IMR-90 (cell line): Measurements from ENCODE around the gene CFAP221. TPM values are rescaled to one million over a fixed set of nuclear protein-coding genes. Genes with fewer than 3 reads are reported as not detected.

ENCODE experiments used
- ATAC-seq: fragments of 200-7000 bp; cut with Tn5 transposase; 2 replicates; pipeline ENCODE4 v1.9.1; 2020; ENCODE audit warnings: low read depth, mild to moderate bottlenecking, moderate library complexity
- BruUV-seq: library from RNA; stranded (reverse); fragments of 400-500 nt; replicated peaks from 2 replicates; lab custom pipeline; 2021; lab: Mats Ljungman, UMichigan
- CTCF ChIA-PET: fragments of 300-600 bp; formaldehyde crosslinking; extraction: SDS; loops from one replicate; lab custom pipeline; 2021; ENCODE audit warnings: antibody characterized with exemption; lab: Yijun Ruan, JAX
- POLR2A ChIA-PET: fragments of 300-600 bp; sonication (Branson Sonifier 250); formaldehyde crosslinking; loops from one replicate; lab custom pipeline; 2022; ENCODE audit warnings: antibody characterized with exemption; ENCODE audit not compliant: unreplicated experiment; lab: Charles Lee
- DNase-seq: peaks from one replicate; pipeline ENCODE4 v3.0.0; 2013
- H2AFZ ChIP-seq: replicated peaks from 2 replicates; pipeline ENCODE3; 2013; ENCODE audit warnings: low read length, mild to moderate bottlenecking; ENCODE audit not compliant: poor library complexity
- H2AK5ac ChIP-seq: 2 replicates; pipeline ENCODE4 v1.6.1; 2013; ENCODE audit warnings: low read depth, low read length, inconsistent platforms
- H2AK9ac ChIP-seq: replicated peaks from 2 replicates; pipeline ENCODE3; 2013; ENCODE audit warnings: mild to moderate bottlenecking, low read depth, low read length, moderate library complexity; ENCODE audit not compliant: poor library complexity
- H2BK120ac ChIP-seq: 2 replicates; pipeline ENCODE4 v1.6.1; 2013; ENCODE audit warnings: low read depth, low read length, inconsistent platforms
- H2BK15ac ChIP-seq: 3 replicates; pipeline ENCODE4 v1.6.1; 2013; ENCODE audit warnings: low read depth, low read length, inconsistent platforms
- H2BK20ac ChIP-seq: 2 replicates; pipeline ENCODE4 v1.6.1; 2013; ENCODE audit warnings: low read depth, mild to moderate bottlenecking, inconsistent platforms, low read length, moderate library complexity
- H2BK5ac ChIP-seq: 2 replicates; pipeline ENCODE4 v1.6.1; 2013; ENCODE audit warnings: mild to moderate bottlenecking, low read depth, low read length, inconsistent platforms; ENCODE audit not compliant: poor library complexity, severe bottlenecking
- H3K14ac ChIP-seq: replicated peaks from 2 replicates; pipeline ENCODE4 v1.6.1; 2013; ENCODE audit warnings: low read depth, low read length, inconsistent platforms
- H3K18ac ChIP-seq: 2 replicates; pipeline ENCODE4 v1.6.1; 2013; ENCODE audit warnings: low read depth, low read length, control low read depth
- H3K23ac ChIP-seq: 2 replicates; pipeline ENCODE4 v1.6.1; 2013; ENCODE audit warnings: low read depth, low read length, inconsistent platforms
- H3K27ac ChIP-seq: 2 replicates; pipeline ENCODE4 v1.5.1; 2013; ENCODE audit warnings: mild to moderate bottlenecking, control low read depth, low read length; ENCODE audit not compliant: insufficient read depth
- H3K27me3 ChIP-seq: 2 replicates; pipeline ENCODE4 v1.6.1; 2013; ENCODE audit warnings: low read length; ENCODE audit not compliant: control insufficient read depth, insufficient read depth
- H3K36me3 ChIP-seq: 2 replicates; pipeline ENCODE4 v1.6.1; 2013; ENCODE audit warnings: low read length, mixed read lengths; ENCODE audit not compliant: control insufficient read depth, insufficient read depth
- H3K4ac ChIP-seq: 2 replicates; pipeline ENCODE4 v1.6.1; 2013; ENCODE audit warnings: low read depth, low read length, inconsistent platforms
- H3K4me1 ChIP-seq: 2 replicates; pipeline ENCODE4 v1.6.1; 2013; ENCODE audit warnings: low read length, mixed read lengths; ENCODE audit not compliant: control insufficient read depth, insufficient read depth
- H3K4me2 ChIP-seq: 2 replicates; pipeline ENCODE4 v1.6.1; 2013; ENCODE audit warnings: low read depth, mild to moderate bottlenecking, control low read depth, low read length, moderate library complexity
- H3K4me3 ChIP-seq: 2 replicates; pipeline ENCODE4 v1.5.1; 2013; ENCODE audit warnings: low read depth, mild to moderate bottlenecking, control low read depth, low read length, moderate library complexity; ENCODE audit not compliant: insufficient read depth
- H3K56ac ChIP-seq: 2 replicates; pipeline ENCODE4 v1.6.1; 2013; ENCODE audit warnings: low read length, inconsistent platforms; ENCODE audit not compliant: insufficient read depth; ENCODE audit errors: extremely low read depth
- H3K79me1 ChIP-seq, 2 experiments: 2 replicates each; pipeline ENCODE4 v1.6.1; 2013; ENCODE audit warnings: low read length in 2 of 2, inconsistent platforms in 1 of 2, low read depth in 1 of 2
- H3K9ac ChIP-seq: 2 replicates; pipeline ENCODE4 v1.6.1; 2013; ENCODE audit warnings: low read depth, low read length, control low read depth
- H3K9me1 ChIP-seq: 2 replicates; pipeline ENCODE4 v1.6.1; 2013; ENCODE audit warnings: low read length, inconsistent platforms; ENCODE audit not compliant: insufficient read depth
- H3K9me3 ChIP-seq: 2 replicates; pipeline ENCODE4 v1.6.1; 2013; ENCODE audit warnings: low read length; ENCODE audit not compliant: control insufficient read depth, insufficient read depth
- H4K20me1 ChIP-seq: 2 replicates; pipeline ENCODE4 v1.6.1; 2013; ENCODE audit warnings: low read length, inconsistent platforms; ENCODE audit not compliant: insufficient read depth
- H4K5ac ChIP-seq: 2 replicates; pipeline ENCODE4 v1.6.1; 2013; ENCODE audit warnings: mild to moderate bottlenecking, low read depth, low read length, control low read depth
- H4K8ac ChIP-seq, 2 experiments: 2 replicates each; pipeline ENCODE4 v1.6.1; 2013; ENCODE audit warnings: low read depth in 2 of 2, low read length in 2 of 2, control low read depth in 1 of 2, inconsistent platforms in 1 of 2
- H4K91ac ChIP-seq: 2 replicates; pipeline ENCODE4 v1.6.1; 2013; ENCODE audit warnings: low read depth, low read length, inconsistent platforms; ENCODE audit not compliant: insufficient read depth
- CHD1 ChIP-seq: IDR thresholded peaks from 2 replicates; pipeline ENCODE4 v1.6.1; 2012; ENCODE audit warnings: low read depth, low read length, improper control_type of control experiment
- CTCF ChIP-seq: conservative IDR thresholded peaks from 2 replicates; pipeline ENCODE4 v1.5.1; 2012; ENCODE audit warnings: mild to moderate bottlenecking, low read depth, low read length, improper control_type of control experiment
- ELK1 ChIP-seq: fragments of 150-350 bp; IDR thresholded peaks from 2 replicates; pipeline ENCODE4 v1.6.1; 2016; ENCODE audit warnings: low read depth, mild to moderate bottlenecking, low read length, moderate library complexity, borderline replicate concordance
- FOS ChIP-seq: fragments of 150-350 bp; IDR thresholded peaks from 2 replicates; pipeline ENCODE4 v1.6.1; 2016; ENCODE audit warnings: low read depth, low read length
- MXI1 ChIP-seq: IDR thresholded peaks from 2 replicates; pipeline ENCODE4 v1.6.1; 2012; ENCODE audit warnings: low read depth, mild to moderate bottlenecking, low read length, moderate library complexity, borderline replicate concordance
- NFE2L2 ChIP-seq: fragments of 150-350 bp; IDR thresholded peaks from 2 replicates; pipeline ENCODE4 v1.6.1; 2016; ENCODE audit warnings: low read depth, mild to moderate bottlenecking, low read length
- POLR2A ChIP-seq: IDR thresholded peaks from 2 replicates; pipeline ENCODE4 v1.6.1; 2012; ENCODE audit warnings: mild to moderate bottlenecking, low read depth, low read length
- RAD21 ChIP-seq: IDR thresholded peaks from 2 replicates; pipeline ENCODE4 v1.6.1; 2012; ENCODE audit warnings: low read length, improper control_type of control experiment
- RCOR1 ChIP-seq: IDR thresholded peaks from 2 replicates; pipeline ENCODE4 v1.6.1; 2012; ENCODE audit warnings: mild to moderate bottlenecking, low read length, improper control_type of control experiment; ENCODE audit not compliant: insufficient replicate concordance
- RFX5 ChIP-seq: IDR thresholded peaks from 2 replicates; pipeline ENCODE4 v1.8.0; 2012; ENCODE audit warnings: low read depth, mild to moderate bottlenecking, low read length, moderate library complexity
- SMC3 ChIP-seq: fragments of 150-350 bp; IDR thresholded peaks from 2 replicates; pipeline ENCODE4 v1.6.1; 2016; ENCODE audit warnings: low read depth, mild to moderate bottlenecking, antibody characterized with exemption, low read length, moderate library complexity
- USF2 ChIP-seq: fragments of 150-350 bp; IDR thresholded peaks from 2 replicates; pipeline ENCODE4 v1.6.1; 2017; ENCODE audit warnings: mild to moderate bottlenecking, antibody characterized with exemption, low read length, low read depth
- WGBS, 2 experiments: methylation state at CpG; one replicate each; pipeline versions ENCODE4 v1.1.5 to v1.1.7; 2013; ENCODE audit warnings: missing lambda C conversion rate in 2 of 2; ENCODE audit not compliant: insufficient read length in 1 of 2; ENCODE audit errors: extremely low coverage in 2 of 2; 5-methylcytosine and 5-hydroxymethylcytosine counted together
- dilution Hi-C: fragments of 300-500 bp; cut with HindIII; formaldehyde crosslinking; loops from one replicate; pipeline ENCODE4 v1.14.3; 2018; ENCODE audit warnings: low sequenced_read_pairs; ENCODE audit not compliant: unreplicated experiment
- in situ Hi-C: fragments of 300-500 bp; cut with MboI; formaldehyde crosslinking; loops from 3 replicates; pipeline ENCODE4 v1.14.3; 2019; ENCODE audit warnings: low sequenced_read_pairs, inconsistent platforms, mixed read lengths
- intact Hi-C: fragments of 100-400 bp; cut with micrococcal nuclease; formaldehyde crosslinking; loops from 2 replicates; pipeline ENCODE4 v1.10.0; 2022
- polyA plus RNA-seq, 3 experiments: library from polyadenylated mRNA; depleted of rRNA; stranded (reverse); fragments of >200 nt; gene quantifications; 2 replicates each; pipeline ENCODE4 v1.2.3, GENCODE V29; 2012; ENCODE audit warnings: low replicate concordance in 1 of 3
- total RNA-seq: library from RNA; depleted of rRNA; stranded (reverse); fragments of >200 nt; gene quantifications from 2 replicates; pipeline ENCODE4 v1.2.3, GENCODE V29; 2012

Gene CFAP221
- total and polyA plus RNA-seq, 2 of the 4 experiments (the other 2 are of a cell fraction) = not detected

- no peaks in the 10 kb centered on the region for H3K27me3 ChIP-seq
These were observed 144.4 kb downstream of the CFAP221 start for GRCh38 chr2:119688616-119689015.

More at GRCh38 chr2:119688616-119689015, 144.4 kb downstream of the CFAP221 start:
- H3K9me1 ChIP-seq = peaks cover 1% of the 10 kb centered on the region; the same call in 1 of the 2 replicates
- H4K8ac ChIP-seq = no peak overlapping the region
- no peak overlapping the region for H2AFZ ChIP-seq
- H2AK9ac ChIP-seq = no peak overlapping the region
- intact Hi-C loops = no loop called here
- H2BK5ac ChIP-seq = no peak overlapping the region
- TF ChIP-seq MXI1 (no peak), RAD21 (no peak), CHD1 (no peak), CTCF (no peak), SMC3 (no peak), RCOR1 (no peak), ELK1 (no peak), FOS (no peak), USF2 (no peak), POLR2A (no peak), RFX5 (no peak), NFE2L2 (no peak)
- H3K4me3 ChIP-seq = no peak overlapping the region
- H3K18ac ChIP-seq = no peak overlapping the region
- no peak overlapping the region for H2BK20ac ChIP-seq
- dilution Hi-C loops = no loop called here
- 94% methylated on average over 6 of the region's 12 CpGs; no CpG with 5 or more reads in 1 of the 2 experiments for WGBS, 2 experiments
- H3K36me3 ChIP-seq = no peaks in the 10 kb centered on the region
- H4K20me1 ChIP-seq = no peaks in the 10 kb centered on the region
- no peaks in the 10 kb centered on the region for H3K9me3 ChIP-seq
- H3K4me2 ChIP-seq = no peak overlapping the region
- no TSS peak for BruUV-seq
- ChIA-PET POLR2A (no interaction called here), CTCF (no interaction called here)
- no peak overlapping the region for H2BK120ac ChIP-seq
- no peak overlapping the region for H3K4ac ChIP-seq
- no peak overlapping the region for H2AK5ac ChIP-seq
- no peak overlapping the region for H3K23ac ChIP-seq
- H3K79me1 ChIP-seq = peaks cover 0 to under 1% of the 10 kb centered on the region in 2 experiments; a peak in 1 of 4 replicates
- H3K4me1 ChIP-seq = peaks cover 3% of the 10 kb centered on the region; the same call in 1 of the 2 replicates
- H2BK15ac ChIP-seq = no peak overlapping the region
- DNase-seq = no peak
- no peak overlapping the region for H3K9ac ChIP-seq
- H3K56ac ChIP-seq = no peak overlapping the region
- H4K5ac ChIP-seq = no peak overlapping the region
- H3K14ac ChIP-seq = no peak overlapping the region
- H3K27ac ChIP-seq = no peak overlapping the region
- no peak for ATAC-seq
- in situ Hi-C loops = no loop called here
- no peak overlapping the region for H4K91ac ChIP-seq
